HepG2 (cell line): ENCODE measurements around the gene PLEKHD1. TPM values are rescaled to one million over a fixed set of nuclear protein-coding genes. Genes with fewer than 3 reads are reported as not detected.

Source experiments
- AHR ChIP-seq: IDR thresholded peaks from 2 replicates; pipeline ENCODE4 v1.6.1; 2018; ENCODE audit warnings: missing genetic modification reagents, missing compliant biosample characterization
- ARHGAP35 ChIP-seq: sonication (generic); formaldehyde crosslinking; IDR thresholded peaks from 2 replicates; pipeline ENCODE4 v1.9.0; 2022; ENCODE audit warnings: mild to moderate bottlenecking, inconsistent platforms, moderate library complexity, missing genetic modification reagents, borderline replicate concordance
- HNF4G ChIP-seq, 2 experiments: sonication (generic) in 1 of 2; formaldehyde crosslinking in 1 of 2; IDR thresholded peaks; 2 replicates each; pipeline versions ENCODE4 v1.4.0 to v1.6.1; 2011 to 2020; ENCODE audit warnings: borderline replicate concordance in 2 of 2, low read depth in 2 of 2, mild to moderate bottlenecking in 2 of 2, low read length in 1 of 2, missing genetic modification reagents in 1 of 2, moderate library complexity in 1 of 2
- NR2F2 ChIP-seq: IDR thresholded peaks from 2 replicates; pipeline ENCODE4 v1.6.1; 2012; ENCODE audit warnings: low read depth, inconsistent platforms, borderline replicate concordance
- NR2F6 ChIP-seq, 2 experiments: IDR thresholded peaks; 2 replicates each; pipeline ENCODE4 v1.6.1; 2016; ENCODE audit warnings: antibody characterized with exemption in 1 of 2, mild to moderate bottlenecking in 1 of 2
- RCOR2 ChIP-seq: IDR thresholded peaks from 2 replicates; pipeline ENCODE4 v1.6.1; 2016; ENCODE audit warnings: missing biosample characterization, missing genetic modification reagents
- XRCC5 ChIP-seq: fragments of 200-400 bp; formaldehyde crosslinking; optimal IDR thresholded peaks from 2 replicates; pipeline ENCODE3; 2017; ENCODE audit warnings: mild to moderate bottlenecking, low read length
- ZNF451 ChIP-seq: sonication (generic); formaldehyde crosslinking; IDR thresholded peaks from 2 replicates; pipeline ENCODE4 v1.5.0; 2020; ENCODE audit warnings: mild to moderate bottlenecking, missing genetic modification reagents
- polyA plus RNA-seq, 8 experiments: library from polyadenylated mRNA; depleted of rRNA in 3 of 8; stranded (reverse) in 7 of 8; unstranded in 1 of 8; fragments of >200 nt; fragmentation: Illumina TruSeq in 4 of 8; extraction: Trizol in 4 of 8; gene quantifications; 2 replicates each; pipeline versions ENCODE4 v1.2.1 to v1.2.3, GENCODE V29; 2011 to 2016; ENCODE audit warnings: low read depth in 4 of 8, missing spikeins in 1 of 8, mixed read lengths in 1 of 8; ENCODE audit not compliant: insufficient read depth in 1 of 8
- total RNA-seq, 5 experiments: library from RNA; depleted of rRNA; stranded (reverse); fragments of >200 nt; fragmentation: Illumina TruSeq; extraction: Trizol; gene quantifications; 2 replicates each; pipeline ENCODE4 v1.2.3, GENCODE V29; 2016; ENCODE audit warnings: low read depth in 1 of 5
- TF ChIP-seq, protein P1 (sequence below): sonication (generic); formaldehyde crosslinking; IDR thresholded peaks from 2 replicates; pipeline ENCODE4 v1.8.1; 2022; ENCODE audit warnings: low read depth, mild to moderate bottlenecking, missing genetic modification reagents
- TF ChIP-seq, protein P2 (sequence below): sonication (generic); formaldehyde crosslinking; IDR thresholded peaks from 2 replicates; pipeline ENCODE4 v1.4.0; 2020; ENCODE audit warnings: missing genetic modification reagents, low read depth, mild to moderate bottlenecking, borderline replicate concordance

Gene PLEKHD1
- total and polyA plus RNA-seq, 2 of the 13 experiments (the other 11 are each of a cell fraction or from before 2014, with no cell fraction given), result 0.01 TPM; not detected in 1

DNA sequence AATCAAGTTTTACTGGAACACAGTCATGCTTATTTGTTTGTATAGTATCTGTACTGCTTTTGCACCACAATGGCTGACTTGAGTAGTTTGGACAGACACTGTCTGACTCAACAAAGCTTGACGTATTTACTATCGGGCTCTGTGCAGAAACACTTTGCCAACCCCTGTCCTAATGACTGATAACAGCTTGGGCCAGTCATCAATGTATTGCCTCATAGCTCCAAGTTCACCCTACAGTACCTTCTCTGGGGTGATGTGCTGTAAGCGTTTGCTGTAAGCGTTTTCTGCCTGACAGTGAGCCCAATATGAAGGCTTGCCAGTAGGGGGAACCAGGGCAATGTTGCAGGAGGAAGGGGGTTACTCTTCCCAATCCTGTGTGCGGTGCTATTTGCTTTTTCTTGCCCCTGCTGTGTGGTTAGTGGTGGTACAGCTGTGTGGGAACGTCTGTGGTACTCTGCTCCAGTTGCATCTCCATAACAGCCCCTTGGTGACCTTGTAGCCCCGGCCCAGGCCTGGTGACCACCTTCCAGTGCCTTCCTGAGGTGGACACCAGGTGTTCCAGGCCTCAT lies 95.6 kb downstream of the PLEKHD1 start (continued):
- TF ChIP-seq, protein P1, sequence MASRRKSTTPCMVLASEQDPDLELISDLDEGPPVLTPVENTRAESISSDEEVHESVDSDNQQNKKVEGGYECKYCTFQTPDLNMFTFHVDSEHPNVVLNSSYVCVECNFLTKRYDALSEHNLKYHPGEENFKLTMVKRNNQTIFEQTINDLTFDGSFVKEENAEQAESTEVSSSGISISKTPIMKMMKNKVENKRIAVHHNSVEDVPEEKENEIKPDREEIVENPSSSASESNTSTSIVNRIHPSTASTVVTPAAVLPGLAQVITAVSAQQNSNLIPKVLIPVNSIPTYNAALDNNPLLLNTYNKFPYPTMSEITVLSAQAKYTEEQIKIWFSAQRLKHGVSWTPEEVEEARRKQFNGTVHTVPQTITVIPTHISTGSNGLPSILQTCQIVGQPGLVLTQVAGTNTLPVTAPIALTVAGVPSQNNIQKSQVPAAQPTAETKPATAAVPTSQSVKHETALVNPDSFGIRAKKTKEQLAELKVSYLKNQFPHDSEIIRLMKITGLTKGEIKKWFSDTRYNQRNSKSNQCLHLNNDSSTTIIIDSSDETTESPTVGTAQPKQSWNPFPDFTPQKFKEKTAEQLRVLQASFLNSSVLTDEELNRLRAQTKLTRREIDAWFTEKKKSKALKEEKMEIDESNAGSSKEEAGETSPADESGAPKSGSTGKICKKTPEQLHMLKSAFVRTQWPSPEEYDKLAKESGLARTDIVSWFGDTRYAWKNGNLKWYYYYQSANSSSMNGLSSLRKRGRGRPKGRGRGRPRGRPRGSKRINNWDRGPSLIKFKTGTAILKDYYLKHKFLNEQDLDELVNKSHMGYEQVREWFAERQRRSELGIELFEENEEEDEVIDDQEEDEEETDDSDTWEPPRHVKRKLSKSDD (CRISPR knock-in tag), result peak; percentile 85
- TF ChIP-seq, protein P2, sequence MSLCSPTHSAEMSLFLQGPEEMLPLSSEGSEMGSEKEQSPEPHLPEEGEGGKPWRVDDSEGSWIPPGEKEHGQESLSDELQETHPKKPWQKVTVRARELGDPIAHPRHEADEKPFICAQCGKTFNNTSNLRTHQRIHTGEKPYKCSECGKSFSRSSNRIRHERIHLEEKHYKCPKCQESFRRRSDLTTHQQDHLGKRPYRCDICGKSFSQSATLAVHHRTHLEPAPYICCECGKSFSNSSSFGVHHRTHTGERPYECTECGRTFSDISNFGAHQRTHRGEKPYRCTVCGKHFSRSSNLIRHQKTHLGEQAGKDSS (CRISPR knock-in tag), result peak; percentile 25; the same call in 1 of the 2 replicates
- TF ChIP-seq NR2F6 (IDR thresholded peaks at IDR 0.05), result no peak
- TF ChIP-seq NR2F6 (CRISPR knock-in tag; IDR thresholded peaks at IDR 0.05), result 0 out of 2 replicates have a peak, but pooled peaks have one; percentile 14
- TF ChIP-seq NR2F2, result no peak
- TF ChIP-seq XRCC5, result peak; percentile 98
- no peak for TF ChIP-seq ARHGAP35
- peak; percentile 44; the same call in 1 of the 2 replicates for TF ChIP-seq HNF4G (IDR thresholded peaks at IDR 0.05; ENCODE audit: borderline replicate concordance, low read depth, low read length)
- no peak for TF ChIP-seq HNF4G (CRISPR knock-in tag; IDR thresholded peaks at IDR 0.05; ENCODE audit: borderline replicate concordance, low read depth)
- TF ChIP-seq ZNF451 (CRISPR knock-in tag), result no peak
- no peak for TF ChIP-seq AHR (CRISPR knock-in tag)
- no peak for TF ChIP-seq RCOR2

Other genes with a start within 250 kb of the PLEKHD1 start
- gene GALNT16, start 224.6 kb upstream of the PLEKHD1 start, total RNA-seq (2016; rRNA removed; fragmentation: Illumina TruSeq; extraction: Trizol), result 0.36 and 0.82 TPM in 2 replicates
- 0.54 and 0.55 TPM in 2 replicates for gene GALNT16, start 224.6 kb upstream of the PLEKHD1 start, polyA plus RNA-seq (2011; rRNA removed)
- 341 and 491 TPM in 2 replicates for gene ERH, start 86.4 kb upstream of the PLEKHD1 start, total RNA-seq (2016; rRNA removed; fragmentation: Illumina TruSeq; extraction: Trizol)
- 75.8 and 105 TPM in 2 replicates for gene ERH, start 86.4 kb upstream of the PLEKHD1 start, polyA plus RNA-seq (2011; rRNA removed)
- gene SLC39A9, start 86.0 kb upstream of the PLEKHD1 start, total RNA-seq (2016; rRNA removed; fragmentation: Illumina TruSeq; extraction: Trizol), result 63.8 and 69.5 TPM in 2 replicates
- gene SLC39A9, start 86.0 kb upstream of the PLEKHD1 start, polyA plus RNA-seq (2011; rRNA removed), result 45.5 and 46.6 TPM in 2 replicates
- gene CCDC177, start 90.1 kb downstream of the PLEKHD1 start, total RNA-seq (2016; rRNA removed; fragmentation: Illumina TruSeq; extraction: Trizol), result not detected in 2 replicates
- gene CCDC177, start 90.1 kb downstream of the PLEKHD1 start, polyA plus RNA-seq (2011; rRNA removed), result not detected in 2 replicates
- 4.8 and 7.2 TPM in 2 replicates for gene SUSD6, start 126.9 kb downstream of the PLEKHD1 start, total RNA-seq (2016; rRNA removed; fragmentation: Illumina TruSeq; extraction: Trizol)
- 7.4 and 9.4 TPM in 2 replicates for gene SUSD6, start 126.9 kb downstream of the PLEKHD1 start, polyA plus RNA-seq (2011; rRNA removed)